ENCODE measurements around the gene SNRPD1. TPM values are rescaled to one million over a fixed set of nuclear protein-coding genes. Genes with fewer than 3 reads are reported as not detected.

Gene SNRPD1
- total and polyA plus RNA-seq, 9 of the 15 experiments (the other 6 are each of a cell fraction or from before 2014, with no cell fraction given), result 186 to 1,063 (median 313) TPM

GRCh38 chr18:21600526-21601410, 11.3 kb upstream of the SNRPD1 start, which contains the start of gene ESCO1 (continued):
- peak in 1 of 2 experiments; percentile 54; a peak in 1 of 4 replicates for TF ChIP-seq ZNF318 (IDR thresholded peaks at IDR 0.05; ENCODE audit: borderline replicate concordance in 1 of 2, low read depth in 1 of 2)
- no peak for TF ChIP-seq ZNF274 (IDR thresholded peaks at IDR 0.05; ENCODE audit: borderline replicate concordance, low read depth, low read length)
- peak; percentile 57 for TF ChIP-seq SMAD1 (IDR thresholded peaks at IDR 0.05; ENCODE audit: low read depth, low read length, partially characterized antibody)
- TF ChIP-seq PBX2 (CRISPR knock-in tag; IDR thresholded peaks at IDR 0.05; ENCODE audit: low read depth), result no peak
- no peak for TF ChIP-seq PBX2 (tag; conservative IDR thresholded peaks at IDR 0.05; ENCODE audit: low read depth)
- no peak for TF ChIP-seq KLF6 (CRISPR knock-in tag; IDR thresholded peaks at IDR 0.05; ENCODE audit: borderline replicate concordance)
- no peak for TF ChIP-seq TFE3 (CRISPR knock-in tag; IDR thresholded peaks at IDR 0.05)
- peak; percentile 82 for TF ChIP-seq NFRKB (IDR thresholded peaks at IDR 0.05; ENCODE audit: low read depth)
- peak; percentile 51; the same call in 1 of the 2 replicates for TF ChIP-seq SOX6 (IDR thresholded peaks at IDR 0.05)
- no peak for TF ChIP-seq CBX2 (IDR thresholded peaks at IDR 0.05; ENCODE audit: insufficient read depth, low read length, poor library complexity, severe bottlenecking)
- TF ChIP-seq YY1 (IDR thresholded peaks at IDR 0.05; ENCODE audit: borderline replicate concordance in 1 of 3, control insufficient read depth in 1 of 3, extremely low read depth in 1 of 3, insufficient read depth in 3 of 3, insufficient read length in 1 of 3, insufficient replicate concordance in 2 of 3, low read depth in 1 of 3, low read length in 2 of 3), result peak; percentile 87 to 95 (median 93)
- TF ChIP-seq POLR2AphosphoS5 (IDR thresholded peaks at IDR 0.05; ENCODE audit: control insufficient read depth, insufficient read depth, low read depth, low read length), result peak; percentile 67

Data from K562 (cell line).